HT1080 (cell line): ENCODE results near the gene DNAH9. TPM values are rescaled to one million over a fixed set of nuclear protein-coding genes. Genes with fewer than 3 reads are reported as not detected.
A peak's percentile ranks its signal among the peaks of the same experiment; 100 is the strongest.

Source experiments
- DNase-seq: peaks from one replicate; pipeline ENCODE4 v3.0.0-alpha.2; 2015; ENCODE audit warnings: low read depth
- total RNA-seq: library from RNA; depleted of rRNA; stranded (reverse); fragments of >200 nt; shearing (Covaris generic); gene quantifications from 2 replicates; pipeline ENCODE4 v1.2.3, GENCODE V29; 2014

The DNAH9 gene
- total RNA-seq, 1 experiment from 2014 or later, result not detected

GRCh38 chr17:11644265-11645212 is 46.3 kb downstream of the DNAH9 start:
- peak; percentile 54 for DNase-seq

GRCh38 chr17:11645426-11645825 is 47.2 kb downstream of the DNAH9 start:
- DNase-seq, result no peak

GRCh38 chr17:11651089-11651488 is 52.8 kb downstream of the DNAH9 start:
- no peak for DNase-seq

GRCh38 chr17:11668618-11669017 is 70.3 kb downstream of the DNAH9 start:
- DNase-seq, result no peak

GRCh38 chr17:11671126-11671525 is 72.9 kb downstream of the DNAH9 start:
- DNase-seq, result peak; percentile 13

- DNase-seq, result no peak
These were observed 84.4 kb downstream of the DNAH9 start for GRCh38 chr17:11682646-11683045.

GRCh38 chr17:11690681-11691080 is 92.4 kb downstream of the DNAH9 start:
- DNase-seq, result no peak

- DNase-seq, result no peak
These were observed 94.4 kb downstream of the DNAH9 start for GRCh38 chr17:11692688-11693087.

GRCh38 chr17:11693284-11693683 is 95.0 kb downstream of the DNAH9 start:
- no peak for DNase-seq

- no peak for DNase-seq
These were observed 102.4 kb downstream of the DNAH9 start for GRCh38 chr17:11700668-11701067.

- DNase-seq, result no peak
These were observed 103.6 kb downstream of the DNAH9 start for GRCh38 chr17:11701911-11702310.

- no peak for DNase-seq
These were observed 105.8 kb downstream of the DNAH9 start for GRCh38 chr17:11704041-11704440.

- DNase-seq, result peak; percentile 17
These were observed 106.8 kb downstream of the DNAH9 start for GRCh38 chr17:11705111-11705510.

- no peak for DNase-seq
These were observed 109.3 kb downstream of the DNAH9 start for GRCh38 chr17:11707586-11707985.

- DNase-seq, result no peak
These were observed 114.2 kb downstream of the DNAH9 start for GRCh38 chr17:11712456-11712855.

- no peak for DNase-seq
These were observed 120.9 kb downstream of the DNAH9 start for GRCh38 chr17:11719203-11719602.

GRCh38 chr17:11719856-11720255 is 121.6 kb downstream of the DNAH9 start:
- no peak for DNase-seq

- no peak for DNase-seq
These were observed 122.5 kb downstream of the DNAH9 start for GRCh38 chr17:11720816-11721215.

- DNase-seq, result no peak
These were observed 132.5 kb downstream of the DNAH9 start for GRCh38 chr17:11730747-11731146.

GRCh38 chr17:11736613-11737312 is 138.5 kb downstream of the DNAH9 start:
- DNase-seq, result no peak

- DNase-seq, result no peak
These were observed 139.0 kb downstream of the DNAH9 start for GRCh38 chr17:11737313-11737679.

GRCh38 chr17:11738151-11738550 is 139.9 kb downstream of the DNAH9 start:
- no peak for DNase-seq

GRCh38 chr17:11739351-11739750 is 141.1 kb downstream of the DNAH9 start:
- no peak for DNase-seq
